Measurements from ENCODE around the gene FKBP9.

DNA sequence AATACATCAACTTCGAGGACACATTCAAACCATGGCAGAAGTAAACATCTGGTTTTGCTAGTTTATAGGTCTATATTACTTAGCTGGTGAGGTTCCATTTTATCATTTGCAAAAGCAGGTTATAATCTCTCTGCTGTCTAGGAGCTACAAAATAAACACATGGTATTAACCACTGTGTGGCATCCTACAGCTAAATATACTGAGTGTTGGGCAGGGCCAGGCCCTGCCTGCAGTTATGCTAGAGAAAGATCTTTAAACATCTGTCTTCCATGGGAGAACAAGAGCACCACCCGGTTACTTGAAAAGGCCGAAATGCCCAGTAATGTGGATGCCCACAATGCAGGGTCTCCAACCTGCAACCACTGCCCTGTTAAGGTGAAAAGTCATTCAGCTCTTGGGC, 20.6 kb upstream of the FKBP9 start:
- TF ChIP-seq STAT6 (CRISPR knock-in tag; conservative IDR thresholded peaks at IDR 0.05; ENCODE audit: low read depth) (no peak), JUN (CRISPR knock-in tag; IDR thresholded peaks at IDR 0.05) (no peak), SP1 (CRISPR knock-in tag; conservative IDR thresholded peaks at IDR 0.05) (no peak), NR2C2 (CRISPR knock-in tag; IDR thresholded peaks at IDR 0.05) (no peak), ETV6 (CRISPR knock-in tag; IDR thresholded peaks at IDR 0.05) (no peak), CREB1 (CRISPR knock-in tag; IDR thresholded peaks at IDR 0.05) (no peak), ZNF281 (CRISPR knock-in tag; IDR thresholded peaks at IDR 0.05) (no peak), E2F1 (CRISPR knock-in tag; IDR thresholded peaks at IDR 0.05) (no peak)
- TF ChIP-seq, protein P1, sequence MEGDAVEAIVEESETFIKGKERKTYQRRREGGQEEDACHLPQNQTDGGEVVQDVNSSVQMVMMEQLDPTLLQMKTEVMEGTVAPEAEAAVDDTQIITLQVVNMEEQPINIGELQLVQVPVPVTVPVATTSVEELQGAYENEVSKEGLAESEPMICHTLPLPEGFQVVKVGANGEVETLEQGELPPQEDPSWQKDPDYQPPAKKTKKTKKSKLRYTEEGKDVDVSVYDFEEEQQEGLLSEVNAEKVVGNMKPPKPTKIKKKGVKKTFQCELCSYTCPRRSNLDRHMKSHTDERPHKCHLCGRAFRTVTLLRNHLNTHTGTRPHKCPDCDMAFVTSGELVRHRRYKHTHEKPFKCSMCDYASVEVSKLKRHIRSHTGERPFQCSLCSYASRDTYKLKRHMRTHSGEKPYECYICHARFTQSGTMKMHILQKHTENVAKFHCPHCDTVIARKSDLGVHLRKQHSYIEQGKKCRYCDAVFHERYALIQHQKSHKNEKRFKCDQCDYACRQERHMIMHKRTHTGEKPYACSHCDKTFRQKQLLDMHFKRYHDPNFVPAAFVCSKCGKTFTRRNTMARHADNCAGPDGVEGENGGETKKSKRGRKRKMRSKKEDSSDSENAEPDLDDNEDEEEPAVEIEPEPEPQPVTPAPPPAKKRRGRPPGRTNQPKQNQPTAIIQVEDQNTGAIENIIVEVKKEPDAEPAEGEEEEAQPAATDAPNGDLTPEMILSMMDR (IDR thresholded peaks at IDR 0.05), result no peak
- TF ChIP-seq, protein P2, sequence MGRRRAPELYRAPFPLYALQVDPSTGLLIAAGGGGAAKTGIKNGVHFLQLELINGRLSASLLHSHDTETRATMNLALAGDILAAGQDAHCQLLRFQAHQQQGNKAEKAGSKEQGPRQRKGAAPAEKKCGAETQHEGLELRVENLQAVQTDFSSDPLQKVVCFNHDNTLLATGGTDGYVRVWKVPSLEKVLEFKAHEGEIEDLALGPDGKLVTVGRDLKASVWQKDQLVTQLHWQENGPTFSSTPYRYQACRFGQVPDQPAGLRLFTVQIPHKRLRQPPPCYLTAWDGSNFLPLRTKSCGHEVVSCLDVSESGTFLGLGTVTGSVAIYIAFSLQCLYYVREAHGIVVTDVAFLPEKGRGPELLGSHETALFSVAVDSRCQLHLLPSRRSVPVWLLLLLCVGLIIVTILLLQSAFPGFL (CRISPR knock-in tag; IDR thresholded peaks at IDR 0.05; ENCODE audit: borderline replicate concordance), result no peak
- TF ChIP-seq, protein P3, sequence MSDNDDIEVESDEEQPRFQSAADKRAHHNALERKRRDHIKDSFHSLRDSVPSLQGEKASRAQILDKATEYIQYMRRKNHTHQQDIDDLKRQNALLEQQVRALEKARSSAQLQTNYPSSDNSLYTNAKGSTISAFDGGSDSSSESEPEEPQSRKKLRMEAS (CRISPR knock-in tag; IDR thresholded peaks at IDR 0.05), result no peak

Measured in WTC11 (cell line).